ENCODE data around the gene NXT1. TPM values are rescaled to one million over a fixed set of nuclear protein-coding genes. Genes with fewer than 3 reads are reported as not detected.

NXT1 gene
- total and polyA plus RNA-seq, 10 of the 15 experiments (the other 5 are each of a cell fraction or from before 2014, with no cell fraction given) = 10.2 to 66.7 (median 44.0) TPM

DNA sequence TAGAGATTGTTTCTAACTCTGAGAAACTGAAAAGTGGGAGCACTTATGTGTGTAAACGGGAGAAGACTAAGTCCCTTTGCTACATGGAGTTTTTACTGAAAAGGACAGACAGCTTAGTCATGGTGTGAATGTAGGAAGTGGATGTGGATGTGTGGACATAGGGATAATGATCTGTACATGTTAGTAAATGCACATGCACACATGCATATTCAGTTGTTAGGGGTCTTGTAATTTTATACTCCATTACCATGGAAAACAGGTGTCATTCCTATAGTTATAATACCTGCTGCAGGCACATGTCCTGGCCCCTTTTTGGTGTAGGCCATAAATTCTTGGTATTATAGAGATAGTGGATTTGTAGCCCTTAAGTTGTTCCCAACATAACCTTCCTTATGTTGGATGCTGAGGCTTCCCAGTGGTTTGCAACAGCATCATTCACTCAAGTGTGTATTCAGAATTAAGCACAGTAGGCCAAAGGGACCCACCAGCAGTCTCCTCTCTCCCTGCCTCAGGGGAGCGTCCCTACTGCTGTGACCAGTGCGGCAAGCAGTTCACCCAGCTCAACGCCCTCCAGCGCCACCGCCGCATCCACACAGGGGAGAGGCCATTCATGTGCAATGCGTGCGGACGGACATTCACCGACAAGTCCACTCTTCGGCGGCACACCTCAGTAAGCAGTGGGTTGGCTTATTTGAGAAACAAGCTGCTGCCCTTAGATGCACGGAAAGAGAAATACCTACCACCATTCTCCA lies 18.7 kb downstream of the NXT1 start:
- WGBS (ENCODE audit: insufficient coverage, insufficient replicate concordance, low lambda C conversion rate, missing lambda C conversion rate) = 95% methylated on average over 14 of the region's 14 CpGs
- SMC1A ChIA-PET (ENCODE audit: uncharacterized antibody, unreplicated experiment) = interaction anchor here (0.9 to 1.4 kb wide), 2 partner anchors 37 to 50 kb away, joined by 3 to 4 read pairs; no protein-coding TSS in a partner anchor
- H3K36me3 ChIP-seq (ENCODE audit: control insufficient read depth in 2 of 2, insufficient read depth in 2 of 2, low read length in 1 of 2) = peaks cover 15 to 31% of the 10 kb centered on the region in 2 experiments
- peaks cover 16% of the 10 kb centered on the region for H3K4me1 ChIP-seq (ENCODE audit: control insufficient read depth, insufficient read depth, low read length)
- RAD21 ChIA-PET (ENCODE audit: unreplicated experiment) = no interaction called here
- no peak overlapping the region for H3K4me3 ChIP-seq
- no TSS peak for BruUV-seq (replicated peaks)
- H3K9me3 ChIP-seq (replicated peaks; ENCODE audit: control insufficient read depth, insufficient read depth, low read length) = no peaks in the 10 kb centered on the region
- TF ChIP-seq TCF7 (IDR thresholded peaks at IDR 0.05; ENCODE audit: borderline replicate concordance) (no peak), POLR2A (IDR thresholded peaks at IDR 0.05; ENCODE audit: low read depth, low read length) (peak; percentile 64), MTA2 (IDR thresholded peaks at IDR 0.05; ENCODE audit: low read depth) (no peak), NFIC (IDR thresholded peaks at IDR 0.05; ENCODE audit: low read depth, low read length) (no peak)
- FAIRE-seq (no peak), DNase-seq (ENCODE audit: low read depth, low spot score) (no peak), ATAC-seq (no peak)
- H4K20me1 ChIP-seq (ENCODE audit: control insufficient read depth, insufficient read depth) = no peaks in the 10 kb centered on the region
- H3K9ac ChIP-seq (ENCODE audit: control insufficient read depth, insufficient read depth, low read length) = no peak overlapping the region
- POLR2A ChIA-PET = interaction anchor here (0.6 kb wide), 1 partner anchor 14 kb away, joined by 3 read pairs; no protein-coding TSS in a partner anchor
- H2AFZ ChIP-seq (ENCODE audit: control insufficient read depth, low read depth, low read length) = no peak overlapping the region
- CTCF ChIA-PET = no interaction called here
- no peak overlapping the region for H3K27ac ChIP-seq (ENCODE audit: control insufficient read depth, insufficient read depth)
- in situ Hi-C loops (cut with MboI) = loop anchor here (25.0 kb wide), 2 partner anchors 1693 to 1893 kb away; partner anchors contain the start of gene ACSS1
- no peaks in the 10 kb centered on the region for H3K27me3 ChIP-seq (replicated peaks in 1 of 2; ENCODE audit: control insufficient read depth in 2 of 2, insufficient read depth in 2 of 2, low read length in 1 of 2)
- intact Hi-C loops (cut with micrococcal nuclease; ENCODE audit: unreplicated experiment) = no loop called here
- peaks cover 33% of the 10 kb centered on the region for H3K79me2 ChIP-seq (ENCODE audit: control insufficient read depth, insufficient read depth, low read length)
- H3K4me2 ChIP-seq (ENCODE audit: control insufficient read depth, insufficient read depth) = no peak overlapping the region

DNA sequence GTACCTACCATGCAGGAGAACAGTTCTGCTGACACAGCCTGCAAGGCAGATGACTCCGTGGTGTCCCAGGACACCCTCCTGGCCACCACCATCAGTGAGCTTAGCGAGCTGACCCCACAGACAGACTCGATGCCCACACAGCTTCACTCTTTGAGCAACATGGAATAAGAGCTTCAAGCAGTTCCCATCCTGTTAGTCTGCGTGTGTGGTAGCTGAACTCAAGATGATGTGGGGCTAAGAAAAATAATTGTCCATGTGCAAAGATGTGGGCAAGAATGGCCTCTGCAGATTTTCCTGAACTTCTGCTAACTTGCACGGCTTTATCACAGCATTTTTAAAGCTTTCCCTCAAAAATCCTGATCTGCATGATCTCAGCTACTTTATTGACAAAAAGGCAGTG lies 19.7 kb downstream of the NXT1 start:
- no TSS peak for BruUV-seq (replicated peaks)

More for the DNA sequence above, 19.7 kb downstream of the NXT1 start:
- in situ Hi-C loops (cut with MboI) (loop anchor here (25.0 kb wide), 2 partner anchors 1692 to 1892 kb away; partner anchors contain the start of gene ACSS1), intact Hi-C loops (cut with micrococcal nuclease; ENCODE audit: unreplicated experiment) (no loop called here)
- ChIA-PET SMC1A (ENCODE audit: uncharacterized antibody, unreplicated experiment) (interaction anchor here (1.4 kb wide), 1 partner anchor 21 kb away, joined by 3 read pairs; no protein-coding TSS in a partner anchor), CTCF (interaction anchor here (1.1 to 1.2 kb wide), 3 partner anchors 12 to 77 kb away, joined by 3 to 4 read pairs (median 4); no protein-coding TSS in a partner anchor), RAD21 (ENCODE audit: unreplicated experiment) (no interaction called here), POLR2A (interaction anchor here (0.6 to 0.8 kb wide), 2 partner anchors 9 to 13 kb away, joined by 3 read pairs; no protein-coding TSS in a partner anchor)
- H3K79me2 ChIP-seq (ENCODE audit: control insufficient read depth, insufficient read depth, low read length) = peaks cover 24% of the 10 kb centered on the region
- peaks cover 16% of the 10 kb centered on the region for H3K4me1 ChIP-seq (ENCODE audit: control insufficient read depth, insufficient read depth, low read length)
- H3K4me2 ChIP-seq (ENCODE audit: control insufficient read depth, insufficient read depth) = no peak overlapping the region
- FAIRE-seq (no peak), DNase-seq (ENCODE audit: low read depth, low spot score) (no peak), ATAC-seq (no peak)
- H3K36me3 ChIP-seq (ENCODE audit: control insufficient read depth in 2 of 2, insufficient read depth in 2 of 2, low read length in 1 of 2) = peaks cover 13 to 29% of the 10 kb centered on the region in 2 experiments
- no peak overlapping the region for H3K4me3 ChIP-seq
- no peak overlapping the region for H2AFZ ChIP-seq (ENCODE audit: control insufficient read depth, low read depth, low read length)
- H3K27ac ChIP-seq (ENCODE audit: control insufficient read depth, insufficient read depth) = no peak overlapping the region
- no peak overlapping the region for H3K9ac ChIP-seq (ENCODE audit: control insufficient read depth, insufficient read depth, low read length)
- no peaks in the 10 kb centered on the region for H3K27me3 ChIP-seq (replicated peaks in 1 of 2; ENCODE audit: control insufficient read depth in 2 of 2, insufficient read depth in 2 of 2, low read length in 1 of 2)
- TF ChIP-seq MEF2A (IDR thresholded peaks at IDR 0.05; ENCODE audit: insufficient read depth, low read depth, low read length) = no peak
- TF ChIP-seq NFXL1 (IDR thresholded peaks at IDR 0.05; ENCODE audit: borderline replicate concordance) = no peak
- no peak for TF ChIP-seq PAX5 (IDR thresholded peaks at IDR 0.05; ENCODE audit: borderline replicate concordance, low read depth, low read length)
- no peak for TF ChIP-seq TCF3 (IDR thresholded peaks at IDR 0.05; ENCODE audit: borderline replicate concordance, insufficient read depth, low read depth, low read length)
- no peak for TF ChIP-seq SMAD1 (IDR thresholded peaks at IDR 0.05; ENCODE audit: low read depth, partially characterized antibody)
- H3K9me3 ChIP-seq (replicated peaks; ENCODE audit: control insufficient read depth, insufficient read depth, low read length) = no peaks in the 10 kb centered on the region
- H4K20me1 ChIP-seq (ENCODE audit: control insufficient read depth, insufficient read depth) = no peaks in the 10 kb centered on the region
- 89% methylated on average over 5 of the region's 5 CpGs for WGBS (ENCODE audit: insufficient coverage, insufficient replicate concordance, low lambda C conversion rate, missing lambda C conversion rate)

Data from GM12878 (cell line).